Spleen (tissue), 7 donors: ENCODE results near the gene RNH1.

Source experiments
- POLR2A ChIP-seq, 3 donors: fragments of 450-650 bp; IDR thresholded peaks; one replicate each; pipeline ENCODE4 v1.5.1; 2017; ENCODE audit warnings: antibody characterized with exemption in 3 of 3, mild to moderate bottlenecking in 1 of 3
- POLR2AphosphoS5 ChIP-seq, 3 donors: sonication (generic); formaldehyde crosslinking; IDR thresholded peaks; one replicate each; pipeline ENCODE4 v1.5.1; 2017; ENCODE audit warnings: antibody characterized with exemption in 3 of 3
- TF ChIP-seq, protein P1 (sequence below), 11 experiments: fragments of 200-600 bp in 7 of 11; fragments of 450-650 bp in 4 of 11; sonication (generic) in 4 of 11; IDR thresholded peaks in 8 of 11; conservative IDR thresholded peaks in 3 of 11; 1 replicate in 7 of 11; 2 replicates in 4 of 11; pipeline versions ENCODE4 v1.4.0 to v1.8.0; 2016 to 2021; ENCODE audit warnings: antibody characterized with exemption in 11 of 11, inconsistent platforms in 4 of 11, mild to moderate bottlenecking in 1 of 11
- donor health status: DM: no; HTN: no; CAD: no; lungs with moderate emphysema.
- donor health status: DM: no; HTN: no; CAD: no.
- donor health status: DM: no; HTN: no; CAD: no.

DNA sequence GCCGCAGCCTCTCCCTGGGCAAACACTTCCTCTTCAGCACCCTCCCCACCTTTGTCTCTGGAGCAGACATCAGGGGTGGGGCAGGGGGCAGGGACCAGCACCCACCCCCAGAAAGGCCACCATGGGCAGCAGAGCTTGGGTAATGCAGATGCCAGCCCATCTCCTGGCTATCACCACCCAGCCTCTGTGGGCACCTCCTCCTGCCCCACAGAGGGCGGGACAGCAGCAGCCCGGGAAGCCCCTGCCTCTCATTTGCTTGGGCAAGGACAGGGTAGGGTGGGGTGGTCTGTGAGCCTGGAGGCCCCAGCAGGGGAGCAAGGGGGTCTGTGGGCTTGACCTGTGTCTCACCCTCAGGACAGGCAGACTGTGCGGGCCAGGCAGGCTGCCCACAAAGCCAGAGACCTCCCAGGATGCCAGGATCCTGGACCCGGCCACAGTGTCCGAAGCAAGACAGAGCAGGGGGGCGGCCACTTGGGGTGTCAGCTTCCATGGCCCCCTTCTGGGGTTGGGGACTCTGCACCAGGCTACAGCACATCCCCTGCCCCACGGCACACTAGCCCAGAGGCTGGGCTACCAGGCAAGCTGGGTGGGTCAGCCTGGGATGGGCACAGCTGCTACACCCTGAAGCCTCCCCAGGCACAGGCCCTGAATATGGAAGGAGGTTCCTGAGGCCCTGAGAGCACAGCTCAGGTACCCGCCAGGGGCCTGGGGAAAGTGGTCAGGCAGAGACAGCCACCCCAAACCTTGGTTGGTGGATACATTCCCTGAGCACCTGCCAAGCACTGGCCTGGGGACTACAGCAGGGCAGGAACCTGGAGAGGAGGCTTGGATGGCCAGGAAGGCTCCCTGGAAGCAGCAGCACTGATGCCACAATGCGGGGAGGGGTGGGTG is 4.5 kb downstream of the RNH1 start:
- TF ChIP-seq, protein P1, sequence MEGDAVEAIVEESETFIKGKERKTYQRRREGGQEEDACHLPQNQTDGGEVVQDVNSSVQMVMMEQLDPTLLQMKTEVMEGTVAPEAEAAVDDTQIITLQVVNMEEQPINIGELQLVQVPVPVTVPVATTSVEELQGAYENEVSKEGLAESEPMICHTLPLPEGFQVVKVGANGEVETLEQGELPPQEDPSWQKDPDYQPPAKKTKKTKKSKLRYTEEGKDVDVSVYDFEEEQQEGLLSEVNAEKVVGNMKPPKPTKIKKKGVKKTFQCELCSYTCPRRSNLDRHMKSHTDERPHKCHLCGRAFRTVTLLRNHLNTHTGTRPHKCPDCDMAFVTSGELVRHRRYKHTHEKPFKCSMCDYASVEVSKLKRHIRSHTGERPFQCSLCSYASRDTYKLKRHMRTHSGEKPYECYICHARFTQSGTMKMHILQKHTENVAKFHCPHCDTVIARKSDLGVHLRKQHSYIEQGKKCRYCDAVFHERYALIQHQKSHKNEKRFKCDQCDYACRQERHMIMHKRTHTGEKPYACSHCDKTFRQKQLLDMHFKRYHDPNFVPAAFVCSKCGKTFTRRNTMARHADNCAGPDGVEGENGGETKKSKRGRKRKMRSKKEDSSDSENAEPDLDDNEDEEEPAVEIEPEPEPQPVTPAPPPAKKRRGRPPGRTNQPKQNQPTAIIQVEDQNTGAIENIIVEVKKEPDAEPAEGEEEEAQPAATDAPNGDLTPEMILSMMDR (IDR thresholded peaks at IDR 0.05 in 8 of 11, conservative IDR thresholded peaks at IDR 0.05 in 3 of 11), result no peak
- TF ChIP-seq POLR2A (IDR thresholded peaks at IDR 0.05) (no peak), POLR2AphosphoS5 (IDR thresholded peaks at IDR 0.05) (no peak)
